H1 (cell line): ENCODE data around the gene DEFB125. TPM values are rescaled to one million over a fixed set of nuclear protein-coding genes. Genes with fewer than 3 reads are reported as not detected.

Experiments used
- CTCF ChIA-PET: fragments of 300-600 bp; sonication (Branson Sonifier 250); formaldehyde crosslinking; loops from one replicate; lab custom pipeline; 2021; ENCODE audit not compliant: partially characterized antibody; lab: Charles Lee
- POLR2A ChIA-PET: fragments of 300-600 bp; sonication (Branson Sonifier 250); formaldehyde crosslinking; loops from one replicate; lab custom pipeline; 2021; ENCODE audit warnings: inconsistent platforms; ENCODE audit not compliant: partially characterized antibody; lab: Charles Lee
- DNase-seq, 2 experiments: peaks; one replicate each; pipeline versions ENCODE4 v3.0.0 to v3.0.0-alpha.2; 2010 to 2022; ENCODE audit warnings: low spot score in 2 of 2, low read depth in 1 of 2, mixed read lengths in 1 of 2
- FAIRE-seq: peaks from 2 replicates; lab custom pipeline; 2011; peaks lifted over from hg19 to GRCh38; lab: Jason Lieb, UNC
- H2AFZ ChIP-seq: 2 replicates; pipeline ENCODE4 v1.8.1; 2012; ENCODE audit warnings: low read length, inconsistent platforms
- H2AK5ac ChIP-seq: 2 replicates; pipeline ENCODE4 v1.6.1; 2013; ENCODE audit warnings: low read depth, low read length
- H2BK120ac ChIP-seq: replicated peaks from 2 replicates; pipeline ENCODE3; 2013; ENCODE audit warnings: low read depth, low read length, inconsistent platforms
- H2BK12ac ChIP-seq: 2 replicates; pipeline ENCODE4 v1.6.1; 2013; ENCODE audit warnings: low read depth, low read length
- H2BK15ac ChIP-seq: 2 replicates; pipeline ENCODE4 v1.6.1; 2013; ENCODE audit warnings: low read length
- H2BK20ac ChIP-seq: 2 replicates; pipeline ENCODE4 v1.6.1; 2013; ENCODE audit warnings: low read length
- H2BK5ac ChIP-seq: 2 replicates; pipeline ENCODE4 v1.6.1; 2013; ENCODE audit warnings: low read depth, low read length
- H3K14ac ChIP-seq: 2 replicates; pipeline ENCODE4 v1.6.1; 2013; ENCODE audit warnings: inconsistent platforms; ENCODE audit not compliant: insufficient read length
- H3K18ac ChIP-seq: 2 replicates; pipeline ENCODE4 v1.6.1; 2013; ENCODE audit warnings: low read length; ENCODE audit errors: extremely low read depth
- H3K23ac ChIP-seq: 2 replicates; pipeline ENCODE4 v1.6.1; 2013; ENCODE audit warnings: inconsistent platforms; ENCODE audit not compliant: insufficient read length
- H3K23me2 ChIP-seq: 2 replicates; pipeline ENCODE4 v1.6.1; 2013; ENCODE audit warnings: low read depth, low read length
- H3K27ac ChIP-seq: 2 replicates; pipeline ENCODE4 v1.6.1; 2011; ENCODE audit warnings: low read depth, low read length, inconsistent platforms
- H3K27me3 ChIP-seq, 4 experiments: replicated peaks in 1 of 4; 1 replicate in 1 of 4; 2 replicates in 3 of 4; pipeline versions ENCODE4 v1.6.1 to v1.8.1; 2011 to 2013; ENCODE audit warnings: low read length in 3 of 4, mild to moderate bottlenecking in 3 of 4, inconsistent platforms in 2 of 4, mixed read lengths in 2 of 4, moderate library complexity in 1 of 4; ENCODE audit not compliant: control insufficient read depth in 3 of 4, insufficient read depth in 3 of 4; ENCODE audit errors: extremely low read depth in 1 of 4
- H3K36me3 ChIP-seq, 4 experiments: 2 replicates each; pipeline versions ENCODE4 v1.6.1 to v1.8.1; 2011 to 2013; ENCODE audit warnings: mild to moderate bottlenecking in 4 of 4, low read length in 3 of 4, moderate library complexity in 2 of 4, control low read depth in 1 of 4, inconsistent platforms in 1 of 4; ENCODE audit not compliant: insufficient read depth in 4 of 4, control insufficient read depth in 2 of 4
- H3K4ac ChIP-seq: replicated peaks from 2 replicates; pipeline ENCODE3; 2013; ENCODE audit warnings: low read length, low read depth, mixed read lengths, inconsistent platforms; ENCODE audit not compliant: insufficient read length
- H3K4me1 ChIP-seq, 4 experiments: replicated peaks in 1 of 4; 1 replicate in 1 of 4; 2 replicates in 3 of 4; pipeline versions ENCODE4 v1.6.1 to v1.8.1; 2011 to 2013; ENCODE audit warnings: low read length in 3 of 4, inconsistent platforms in 2 of 4, mixed read lengths in 1 of 4; ENCODE audit not compliant: insufficient read depth in 4 of 4, control insufficient read depth in 3 of 4
- H3K4me2 ChIP-seq, 2 experiments: 2 replicates each; pipeline versions ENCODE4 v1.6.1 to v1.8.1; 2011 to 2013; ENCODE audit warnings: low read depth in 2 of 2, low read length in 2 of 2, control low read depth in 1 of 2, inconsistent platforms in 1 of 2, mild to moderate bottlenecking in 1 of 2; ENCODE audit not compliant: insufficient read depth in 1 of 2
- H3K4me3 ChIP-seq, 4 experiments: fragments of 200-600, 300-600 bp in 1 of 4; sonication (generic), shearing (Covaris generic), sonication (Bioruptor Twin) in 1 of 4; 2 replicates each; pipeline versions ENCODE4 v1.5.1 to v1.8.1; 2011 to 2016; ENCODE audit warnings: low read length in 4 of 4, low read depth in 3 of 4, control low read depth in 2 of 4, inconsistent platforms in 2 of 4, mild to moderate bottlenecking in 2 of 4, mixed read lengths in 1 of 4, moderate library complexity in 1 of 4; ENCODE audit not compliant: insufficient read depth in 2 of 4; ENCODE audit errors: extremely low read depth in 1 of 4
- H3K56ac ChIP-seq: replicated peaks from 2 replicates; pipeline ENCODE3; 2013; ENCODE audit warnings: low read depth, mild to moderate bottlenecking, mixed read lengths, low read length, inconsistent platforms; ENCODE audit not compliant: insufficient read length
- H3K79me1 ChIP-seq: 2 replicates; pipeline ENCODE4 v1.6.1; 2013; ENCODE audit warnings: low read depth, low read length, control low read depth
- H3K79me2 ChIP-seq, 2 experiments: 2 replicates each; pipeline versions ENCODE4 v1.6.1 to v1.8.1; 2012 to 2013; ENCODE audit warnings: low read length in 2 of 2, mild to moderate bottlenecking in 2 of 2, inconsistent platforms in 1 of 2; ENCODE audit not compliant: insufficient read depth in 2 of 2, control insufficient read depth in 1 of 2
- H3K9ac ChIP-seq, 4 experiments: replicated peaks in 1 of 4; 1 replicate in 1 of 4; 2 replicates in 3 of 4; pipeline versions ENCODE4 v1.6.1 to v1.8.1; 2011 to 2013; ENCODE audit warnings: low read depth in 3 of 4, low read length in 3 of 4, control low read depth in 2 of 4, mild to moderate bottlenecking in 2 of 4, moderate library complexity in 2 of 4, inconsistent platforms in 1 of 4; ENCODE audit errors: extremely low read depth in 1 of 4
- H3K9me3 ChIP-seq, 2 experiments: 2 replicates each; pipeline versions ENCODE4 v1.6.1 to v1.8.1; 2012 to 2013; ENCODE audit warnings: mild to moderate bottlenecking in 2 of 2, moderate library complexity in 2 of 2, control low read depth in 1 of 2, inconsistent platforms in 1 of 2, low read depth in 1 of 2, low read length in 1 of 2, mixed read lengths in 1 of 2; ENCODE audit not compliant: insufficient read depth in 2 of 2
- H4K20me1 ChIP-seq, 2 experiments: replicated peaks in 1 of 2; 2 replicates each; pipeline versions ENCODE3 to v1.8.1; 2011 to 2013; ENCODE audit warnings: inconsistent platforms in 2 of 2, low read length in 2 of 2, mild to moderate bottlenecking in 1 of 2; ENCODE audit not compliant: insufficient read depth in 2 of 2, control insufficient read depth in 1 of 2
- H4K5ac ChIP-seq: 2 replicates; pipeline ENCODE4 v1.6.1; 2013; ENCODE audit warnings: low read length, low read depth, mixed read lengths, inconsistent platforms; ENCODE audit not compliant: insufficient read length
- H4K8ac ChIP-seq: 2 replicates; pipeline ENCODE4 v1.8.0; 2013; ENCODE audit warnings: mild to moderate bottlenecking, moderate library complexity, low read length, inconsistent platforms; ENCODE audit not compliant: insufficient read depth; ENCODE audit errors: extremely low read depth
- H4K91ac ChIP-seq: replicated peaks from 2 replicates; pipeline ENCODE3; 2013; ENCODE audit warnings: low read length, mixed read lengths, inconsistent platforms; ENCODE audit not compliant: insufficient read length
- CTBP2 ChIP-seq: IDR thresholded peaks from 2 replicates; pipeline ENCODE4 v1.7.0; 2011; ENCODE audit warnings: borderline replicate concordance, mild to moderate bottlenecking, moderate library complexity, mixed read lengths, low read length; ENCODE audit not compliant: insufficient read depth, insufficient read length
- KDM1A ChIP-seq: fragments of 200-600, 300-600 bp; sonication (generic); IDR thresholded peaks from 2 replicates; pipeline ENCODE4 v1.7.1; 2016; ENCODE audit warnings: mild to moderate bottlenecking, low read length, borderline replicate concordance
- NANOG ChIP-seq: IDR thresholded peaks from 2 replicates; pipeline ENCODE4 v1.6.1; 2011; ENCODE audit warnings: low read length, low read depth, mild to moderate bottlenecking, inconsistent platforms; ENCODE audit not compliant: insufficient read depth, poor library complexity, severe bottlenecking
- POU5F1 ChIP-seq: IDR thresholded peaks from 2 replicates; pipeline ENCODE4 v1.6.1; 2011; ENCODE audit warnings: low read depth, mild to moderate bottlenecking, low read length, moderate library complexity
- SP2 ChIP-seq: IDR thresholded peaks from 2 replicates; pipeline ENCODE4 v1.6.1; 2012; ENCODE audit warnings: mild to moderate bottlenecking, low read length, inconsistent platforms
- WGBS, 2 experiments: shearing (Covaris generic) in 1 of 2; methylation state at CpG; one replicate each; pipeline versions ENCODE4 v1.1.6 to v1.1.7; 2013 to 2015; ENCODE audit warnings: low lambda C conversion rate in 2 of 2, mixed read lengths in 2 of 2, inconsistent platforms in 1 of 2, low coverage in 1 of 2, missing lambda C conversion rate in 1 of 2; ENCODE audit not compliant: insufficient replicate concordance in 2 of 2, insufficient coverage in 1 of 2, insufficient read length in 1 of 2; ENCODE audit errors: extremely low coverage in 1 of 2, missing lambda C conversion rate in 1 of 2; 5-methylcytosine and 5-hydroxymethylcytosine counted together
- long read RNA-seq, 2 experiments: library from RNA in 1 of 2; library from capped mRNA in 1 of 2; stranded (forward); transcript quantifications; one replicate each; pipeline ENCODE4 v2.0.0, GENCODE V29; 2021; ENCODE audit warnings: inconsistent platforms in 1 of 2
- polyA minus RNA-seq, 3 experiments: library from RNA; depleted of rRNA, polyadenylated mRNA; stranded (reverse); fragments of >200 nt; gene quantifications; 1 replicate in 2 of 3; 2 replicates in 1 of 3; pipeline ENCODE4 v1.2.3, GENCODE V29; 2011
- polyA plus RNA-seq, 7 experiments: library from polyadenylated mRNA; depleted of rRNA in 3 of 7; stranded (reverse) in 5 of 7; unstranded in 2 of 7; fragments of >200 nt in 5 of 7; fragments of 200-250 nt in 2 of 7; gene quantifications; 1 replicate in 5 of 7; 2 replicates in 1 of 7; 4 replicates in 1 of 7; pipeline versions ENCODE4 v1.2.1 to v1.2.3, GENCODE V29; 2011 to 2013; ENCODE audit warnings: missing spikeins in 2 of 7, mixed read lengths in 2 of 7
- total RNA-seq: library from RNA; stranded (reverse); fragmentation: NEBNext Ultra II Directional; extraction: Animal tissue kit (Norgen Biotek cat#: 25700); gene quantifications from 2 replicates; pipeline ENCODE4 v1.2.1, GENCODE V29; 2021

Gene DEFB125
- total RNA-seq = not detected in 2 replicates
- not detected in 2 replicates for polyA plus RNA-seq (2011; rRNA removed)
- not detected for polyA plus RNA-seq (2011; cell fraction: cytosol; rRNA removed)
- polyA plus RNA-seq (2011; cell fraction: nucleus; rRNA removed) = not detected
- not detected in 4 replicates for polyA plus RNA-seq (2012, experiment 1 of 2)
- not detected for polyA plus RNA-seq (2012, experiment 2 of 2)
- polyA plus RNA-seq (2013, experiment 1 of 2) = not detected
- polyA plus RNA-seq (2013, experiment 2 of 2) = not detected
- not detected in 2 replicates for polyA minus RNA-seq (2011; rRNA and poly(A)+ RNA removed)
- polyA minus RNA-seq (2011; cell fraction: cytosol; rRNA and poly(A)+ RNA removed) = not detected
- not detected for polyA minus RNA-seq (2011; cell fraction: nucleus; rRNA and poly(A)+ RNA removed)
- long read RNA-seq, experiment 1 = 0 reads
- long read RNA-seq, experiment 2 = 0 reads

DNA sequence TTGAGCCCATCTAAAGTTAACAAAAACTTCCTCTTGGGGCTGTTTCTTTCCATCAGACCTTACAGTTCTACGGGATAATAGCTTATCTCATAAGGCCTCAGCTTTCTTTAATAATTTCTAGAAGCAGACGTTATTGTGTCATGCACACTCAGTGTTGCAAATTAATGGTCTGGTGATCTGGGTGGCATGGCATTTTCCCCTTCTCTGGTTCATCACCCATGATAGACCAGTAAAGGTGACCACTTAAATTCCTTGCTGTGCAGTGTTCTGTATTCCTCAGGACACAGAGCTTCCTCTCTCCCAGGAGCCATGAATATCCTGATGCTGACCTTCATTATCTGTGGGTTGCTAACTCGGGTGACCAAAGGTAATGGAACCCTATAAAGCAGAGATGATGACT is at the start of gene DEFB125:
TSS of gene DEFB125 (plus strand) at position 272 of the 400 bp plus-strand sequence. CDS start at position 310, 38 bp downstream.
- POLR2A ChIA-PET = no interaction called here
- WGBS, 2 experiments = 61% methylated on average over 3 of the region's 3 CpGs; no CpG with 5 or more reads in 1 of the 2 experiments

More for the DNA sequence above, at the start of gene DEFB125:
- no peaks in the 10 kb centered on the region for H3K27me3 ChIP-seq
- no peak within 1 kb of the TSS for H3K4ac ChIP-seq
- DNase-seq = no peak
- H3K4me1 ChIP-seq = no peaks in the 10 kb centered on the region
- no peak within 1 kb of the TSS for H4K91ac ChIP-seq
- no peak within 1 kb of the TSS for H2BK5ac ChIP-seq
- no peak within 1 kb of the TSS for H2BK120ac ChIP-seq
- H3K4me2 ChIP-seq = no peak within 1 kb of the TSS
- H3K14ac ChIP-seq = no peak within 1 kb of the TSS
- H3K23ac ChIP-seq = no peak within 1 kb of the TSS
- H3K36me3 ChIP-seq = no peaks in the 10 kb centered on the region
- no peak for FAIRE-seq
- H2AK5ac ChIP-seq = no peak within 1 kb of the TSS
- TF ChIP-seq KDM1A (no peak), NANOG (no peak), POU5F1 (no peak), CTBP2 (no peak), SP2 (no peak)
- CTCF ChIA-PET = no interaction called here
- H4K20me1 ChIP-seq = no peaks in the 10 kb centered on the region
- no peaks in the 10 kb centered on the region for H3K79me2 ChIP-seq
- H3K4me3 ChIP-seq = no peak within 1 kb of the TSS
- no peak within 1 kb of the TSS for H2AFZ ChIP-seq
- H3K9ac ChIP-seq = no peak within 1 kb of the TSS
- H2BK20ac ChIP-seq = no peak within 1 kb of the TSS
- H3K18ac ChIP-seq = no peak within 1 kb of the TSS
- H3K27ac ChIP-seq = no peak within 1 kb of the TSS
- H3K23me2 ChIP-seq = no peaks in the 10 kb centered on the region
- H4K5ac ChIP-seq = no peak within 1 kb of the TSS
- H3K56ac ChIP-seq = no peak within 1 kb of the TSS
- H3K79me1 ChIP-seq = no peaks in the 10 kb centered on the region
- peaks cover 37 to 56% of the 10 kb centered on the region in 2 experiments for H3K9me3 ChIP-seq
- no peak within 1 kb of the TSS for H2BK15ac ChIP-seq
- no peak within 1 kb of the TSS for H4K8ac ChIP-seq
- H2BK12ac ChIP-seq = no peak within 1 kb of the TSS
